Neural crest cell (in vitro differentiated cells): Measurements from ENCODE around the gene HNRNPLL. TPM values are rescaled to one million over a fixed set of nuclear protein-coding genes. Genes with fewer than 3 reads are reported as not detected.

Experiments used
- DNase-seq: peaks from one replicate; pipeline ENCODE4 v3.0.0; 2021; ENCODE audit warnings: low read depth, mixed read lengths, low spot score
- H3K27ac Mint-ChIP-seq: one replicate; pipeline ENCODE4 v1.8.0; 2021; ENCODE audit warnings: mild to moderate bottlenecking, mixed read lengths; ENCODE audit not compliant: unreplicated experiment
- H3K27me3 Mint-ChIP-seq: 2 replicates; pipeline ENCODE4 v1.8.0; 2021; ENCODE audit warnings: low read depth, mild to moderate bottlenecking, mixed read lengths
- H3K36me3 Mint-ChIP-seq: 2 replicates; pipeline ENCODE4 v1.8.0; 2021; ENCODE audit warnings: low read depth, mild to moderate bottlenecking, mixed read lengths
- H3K4me1 Mint-ChIP-seq: 2 replicates; pipeline ENCODE4 v1.8.0; 2021; ENCODE audit warnings: mixed read lengths
- H3K4me3 Mint-ChIP-seq: one replicate; pipeline ENCODE4 v1.8.0; 2021; ENCODE audit warnings: mild to moderate bottlenecking, mixed read lengths
- H3K9me3 Mint-ChIP-seq: 2 replicates; pipeline ENCODE4 v1.8.0; 2021; ENCODE audit warnings: mixed read lengths
- total RNA-seq: library from RNA; stranded (reverse); gene quantifications from 2 replicates; pipeline ENCODE4 v1.2.1, GENCODE V29; 2021
- TF ChIP-seq, protein P1 (sequence below): fragments of 200-600 bp; sonication (generic); conservative IDR thresholded peaks from 2 replicates; pipeline ENCODE4 v1.5.0; 2021; ENCODE audit warnings: antibody characterized with exemption, mild to moderate bottlenecking

Gene HNRNPLL
- total RNA-seq, 1 donor from 2014 or later, result 79.9 TPM

DNA sequence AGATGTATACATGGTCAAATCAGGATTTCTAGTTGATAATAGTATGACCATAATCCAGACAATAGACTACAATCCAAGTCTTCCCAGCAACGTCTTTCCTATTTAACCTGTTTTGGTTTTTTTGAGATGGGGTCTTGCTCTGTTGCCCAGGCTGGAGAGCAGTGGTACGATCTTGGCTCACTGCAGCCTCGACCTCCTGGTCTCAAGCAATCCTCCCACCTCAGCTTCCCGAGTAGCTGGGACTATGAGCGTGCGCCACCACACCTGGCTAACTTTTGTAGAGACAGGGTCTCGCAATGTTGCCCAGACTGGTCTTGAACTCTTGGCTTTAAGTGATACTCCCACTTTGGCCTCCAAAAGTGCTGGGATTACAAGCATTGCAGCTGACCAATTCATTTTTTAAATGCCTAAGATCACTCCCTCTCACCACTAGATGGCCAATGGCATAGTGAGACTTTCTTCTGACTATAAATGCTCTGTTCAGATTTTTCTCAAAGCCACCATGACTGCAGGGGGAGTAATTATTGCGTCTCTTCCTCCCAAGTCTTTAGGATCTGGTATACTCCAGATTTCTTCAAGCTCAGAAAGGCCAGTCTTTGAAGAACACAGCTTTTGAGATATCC lies 47.6 kb downstream of the HNRNPLL start:
- H3K27me3 Mint-ChIP-seq, result no peaks in the 10 kb centered on the region
- H3K4me1 Mint-ChIP-seq, result no peaks in the 10 kb centered on the region
- H3K36me3 Mint-ChIP-seq, result peaks cover 6% of the 10 kb centered on the region
- H3K27ac Mint-ChIP-seq, result no peak overlapping the region
- no peaks in the 10 kb centered on the region for H3K9me3 Mint-ChIP-seq
- TF ChIP-seq, protein P1, sequence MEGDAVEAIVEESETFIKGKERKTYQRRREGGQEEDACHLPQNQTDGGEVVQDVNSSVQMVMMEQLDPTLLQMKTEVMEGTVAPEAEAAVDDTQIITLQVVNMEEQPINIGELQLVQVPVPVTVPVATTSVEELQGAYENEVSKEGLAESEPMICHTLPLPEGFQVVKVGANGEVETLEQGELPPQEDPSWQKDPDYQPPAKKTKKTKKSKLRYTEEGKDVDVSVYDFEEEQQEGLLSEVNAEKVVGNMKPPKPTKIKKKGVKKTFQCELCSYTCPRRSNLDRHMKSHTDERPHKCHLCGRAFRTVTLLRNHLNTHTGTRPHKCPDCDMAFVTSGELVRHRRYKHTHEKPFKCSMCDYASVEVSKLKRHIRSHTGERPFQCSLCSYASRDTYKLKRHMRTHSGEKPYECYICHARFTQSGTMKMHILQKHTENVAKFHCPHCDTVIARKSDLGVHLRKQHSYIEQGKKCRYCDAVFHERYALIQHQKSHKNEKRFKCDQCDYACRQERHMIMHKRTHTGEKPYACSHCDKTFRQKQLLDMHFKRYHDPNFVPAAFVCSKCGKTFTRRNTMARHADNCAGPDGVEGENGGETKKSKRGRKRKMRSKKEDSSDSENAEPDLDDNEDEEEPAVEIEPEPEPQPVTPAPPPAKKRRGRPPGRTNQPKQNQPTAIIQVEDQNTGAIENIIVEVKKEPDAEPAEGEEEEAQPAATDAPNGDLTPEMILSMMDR, result peak; percentile 59
- DNase-seq, result no peak
- H3K4me3 Mint-ChIP-seq, result no peak overlapping the region

DNA sequence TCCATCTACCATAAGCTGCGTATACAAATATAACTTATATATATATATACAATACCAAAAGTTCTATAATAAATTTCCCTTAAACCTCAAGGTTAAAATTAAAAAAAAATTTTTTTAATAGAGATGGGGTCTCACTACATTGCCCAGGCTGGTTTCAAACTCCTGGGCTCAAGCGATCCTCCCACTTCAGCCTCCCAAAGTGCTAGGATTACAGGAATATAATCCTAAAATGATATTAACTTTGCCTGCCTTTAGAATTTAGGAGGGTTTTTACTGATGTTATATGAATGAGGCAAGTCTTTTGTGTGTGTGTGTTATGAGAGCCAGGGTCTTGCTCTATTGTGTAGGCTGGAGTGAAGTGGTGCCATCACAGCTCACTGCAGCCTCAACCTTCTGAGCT lies 49.2 kb downstream of the HNRNPLL start:
- H3K9me3 Mint-ChIP-seq, result no peaks in the 10 kb centered on the region
- no peak for DNase-seq
- no peaks in the 10 kb centered on the region for H3K4me1 Mint-ChIP-seq
- TF ChIP-seq, protein P1, result no peak
- H3K36me3 Mint-ChIP-seq, result peaks cover 4% of the 10 kb centered on the region
- H3K27ac Mint-ChIP-seq, result no peak overlapping the region
- no peak overlapping the region for H3K4me3 Mint-ChIP-seq
- H3K27me3 Mint-ChIP-seq, result no peaks in the 10 kb centered on the region

DNA sequence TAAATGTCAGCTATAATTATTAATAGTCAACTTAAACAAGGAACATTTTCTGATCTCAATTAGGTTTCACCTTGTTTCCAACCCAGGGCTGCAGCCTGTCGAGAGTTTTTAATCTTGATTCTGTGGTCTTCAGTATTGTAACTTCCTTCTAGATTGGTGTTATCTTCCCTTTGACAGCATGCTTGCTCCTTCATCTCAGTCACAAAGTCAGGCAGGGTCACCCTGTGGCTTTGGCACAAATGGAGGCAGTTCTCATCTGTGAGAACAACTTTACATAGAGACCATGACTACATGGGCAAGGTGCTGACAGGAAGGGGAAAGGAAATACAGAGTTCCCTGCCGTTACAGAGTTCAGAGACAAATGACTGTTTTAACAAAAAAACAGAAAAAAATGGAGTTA lies 50.5 kb downstream of the HNRNPLL start:
- Mint-ChIP-seq H3K9me3 (no peaks in the 10 kb centered on the region), H3K4me3 (no peak overlapping the region), H3K27ac (peak overlapping the region; percentile 38), H3K27me3 (no peaks in the 10 kb centered on the region), H3K36me3 (peaks cover 4% of the 10 kb centered on the region), H3K4me1 (no peaks in the 10 kb centered on the region)
- no peak for DNase-seq
- TF ChIP-seq, protein P1, result no peak

DNA sequence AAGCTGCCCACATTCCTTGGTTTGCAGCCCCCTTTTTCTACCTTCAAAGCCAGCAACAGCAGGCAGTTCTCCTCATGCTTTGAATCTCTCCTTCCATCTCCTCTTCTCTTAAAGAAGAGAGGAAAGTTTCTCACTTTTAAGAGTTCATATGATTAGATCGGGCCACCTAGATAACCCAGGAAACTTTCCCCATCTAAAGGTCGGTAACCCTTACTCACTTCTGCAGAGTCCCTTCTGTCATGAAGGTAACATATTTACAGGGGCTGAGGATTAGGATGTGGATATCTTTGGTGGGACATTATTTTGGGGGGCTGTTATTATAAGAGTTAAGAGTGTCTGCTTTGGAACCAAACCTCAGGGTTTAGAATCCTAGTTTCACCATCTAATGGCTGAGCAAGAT lies 51.0 kb downstream of the HNRNPLL start:
- H3K27me3 Mint-ChIP-seq, result no peaks in the 10 kb centered on the region
- TF ChIP-seq, protein P1, result no peak
- no peak overlapping the region for H3K4me3 Mint-ChIP-seq
- no peak for DNase-seq
- no peak overlapping the region for H3K27ac Mint-ChIP-seq
- H3K9me3 Mint-ChIP-seq, result no peaks in the 10 kb centered on the region
- no peaks in the 10 kb centered on the region for H3K4me1 Mint-ChIP-seq
- peaks cover 4% of the 10 kb centered on the region for H3K36me3 Mint-ChIP-seq

DNA sequence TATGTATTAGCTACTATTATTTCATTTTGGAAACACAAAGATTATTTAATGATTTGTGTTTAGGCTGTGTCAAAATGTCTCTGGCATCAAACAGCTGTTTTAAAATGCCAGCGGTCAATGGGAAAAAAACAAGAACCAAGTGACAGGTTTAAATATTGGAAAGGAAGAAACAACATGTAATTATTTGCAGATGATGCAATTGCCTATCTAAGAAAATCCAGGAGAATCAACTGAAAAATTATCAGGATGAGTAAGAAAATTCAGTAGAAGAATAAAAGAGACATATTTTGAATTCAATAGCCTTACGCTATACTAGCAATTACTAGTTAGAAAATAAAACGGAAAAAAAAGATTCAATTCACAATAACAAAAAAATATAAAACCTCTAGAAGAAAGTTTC lies 51.6 kb downstream of the HNRNPLL start:
- no peaks in the 10 kb centered on the region for H3K27me3 Mint-ChIP-seq
- TF ChIP-seq, protein P1, result no peak
- no peak for DNase-seq
- H3K4me3 Mint-ChIP-seq, result no peak overlapping the region
- H3K36me3 Mint-ChIP-seq, result peaks cover 4% of the 10 kb centered on the region
- no peaks in the 10 kb centered on the region for H3K4me1 Mint-ChIP-seq
- H3K27ac Mint-ChIP-seq, result no peak overlapping the region
- H3K9me3 Mint-ChIP-seq, result no peaks in the 10 kb centered on the region

DNA sequence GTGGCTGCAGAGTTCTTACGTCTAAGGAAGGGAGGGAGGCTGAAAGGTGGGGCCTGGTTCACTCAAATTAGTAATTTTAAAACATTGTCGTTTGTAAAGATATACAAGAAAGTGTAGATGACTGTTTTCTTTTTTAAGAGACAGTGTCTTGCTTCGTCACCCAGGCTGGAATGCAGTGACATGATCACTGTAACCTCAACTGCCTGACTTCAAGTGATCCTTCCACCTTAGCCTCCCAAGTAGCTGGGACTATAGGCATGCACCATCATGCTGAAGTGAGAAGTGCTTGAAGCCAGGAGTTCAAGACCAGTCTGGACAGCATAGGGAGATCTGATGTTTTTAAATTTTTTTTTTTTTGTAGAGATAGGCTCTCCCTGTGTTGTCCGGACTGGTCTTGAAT lies 52.9 kb downstream of the HNRNPLL start:
- no peak overlapping the region for H3K4me3 Mint-ChIP-seq
- TF ChIP-seq, protein P1, result no peak
- no peaks in the 10 kb centered on the region for H3K9me3 Mint-ChIP-seq
- no peaks in the 10 kb centered on the region for H3K27me3 Mint-ChIP-seq
- peaks cover 4% of the 10 kb centered on the region for H3K36me3 Mint-ChIP-seq
- no peak for DNase-seq
- peaks cover 8% of the 10 kb centered on the region for H3K4me1 Mint-ChIP-seq
- H3K27ac Mint-ChIP-seq, result no peak overlapping the region
